H1 (cell line): ENCODE results near the gene AMHR2. TPM values are rescaled to one million over a fixed set of nuclear protein-coding genes. Genes with fewer than 3 reads are reported as not detected.
"Not testable (repeated sequence)": the region's sequence is repeated elsewhere in the genome, so short reads cannot be mapped to it uniquely, and the experiment has no call there.

Experiments
- CTCF ChIA-PET: fragments of 300-600 bp; sonication (Branson Sonifier 250); formaldehyde crosslinking; loops from one replicate; lab custom pipeline; 2021; ENCODE audit not compliant: partially characterized antibody; lab: Charles Lee
- POLR2A ChIA-PET: fragments of 300-600 bp; sonication (Branson Sonifier 250); formaldehyde crosslinking; loops from one replicate; lab custom pipeline; 2021; ENCODE audit warnings: inconsistent platforms; ENCODE audit not compliant: partially characterized antibody; lab: Charles Lee
- DNase-seq, 2 experiments: peaks; one replicate each; pipeline versions ENCODE4 v3.0.0 to v3.0.0-alpha.2; 2010 to 2022; ENCODE audit warnings: low spot score in 2 of 2, low read depth in 1 of 2, mixed read lengths in 1 of 2
- FAIRE-seq: peaks from 2 replicates; lab custom pipeline; 2011; peaks lifted over from hg19 to GRCh38; lab: Jason Lieb, UNC
- H2AFZ ChIP-seq: 2 replicates; pipeline ENCODE4 v1.8.1; 2012; ENCODE audit warnings: low read length, inconsistent platforms
- H2AK5ac ChIP-seq: 2 replicates; pipeline ENCODE4 v1.6.1; 2013; ENCODE audit warnings: low read depth, low read length
- H2BK120ac ChIP-seq: replicated peaks from 2 replicates; pipeline ENCODE3; 2013; ENCODE audit warnings: low read depth, low read length, inconsistent platforms
- H2BK12ac ChIP-seq: 2 replicates; pipeline ENCODE4 v1.6.1; 2013; ENCODE audit warnings: low read depth, low read length
- H2BK15ac ChIP-seq: 2 replicates; pipeline ENCODE4 v1.6.1; 2013; ENCODE audit warnings: low read length
- H2BK20ac ChIP-seq: 2 replicates; pipeline ENCODE4 v1.6.1; 2013; ENCODE audit warnings: low read length
- H2BK5ac ChIP-seq: 2 replicates; pipeline ENCODE4 v1.6.1; 2013; ENCODE audit warnings: low read depth, low read length
- H3K14ac ChIP-seq: 2 replicates; pipeline ENCODE4 v1.6.1; 2013; ENCODE audit warnings: inconsistent platforms; ENCODE audit not compliant: insufficient read length
- H3K18ac ChIP-seq: 2 replicates; pipeline ENCODE4 v1.6.1; 2013; ENCODE audit warnings: low read length; ENCODE audit errors: extremely low read depth
- H3K23ac ChIP-seq: 2 replicates; pipeline ENCODE4 v1.6.1; 2013; ENCODE audit warnings: inconsistent platforms; ENCODE audit not compliant: insufficient read length
- H3K23me2 ChIP-seq: 2 replicates; pipeline ENCODE4 v1.6.1; 2013; ENCODE audit warnings: low read depth, low read length
- H3K27ac ChIP-seq: 2 replicates; pipeline ENCODE4 v1.6.1; 2011; ENCODE audit warnings: low read depth, low read length, inconsistent platforms
- H3K27me3 ChIP-seq, 4 experiments: replicated peaks in 1 of 4; 1 replicate in 1 of 4; 2 replicates in 3 of 4; pipeline versions ENCODE4 v1.6.1 to v1.8.1; 2011 to 2013; ENCODE audit warnings: low read length in 3 of 4, mild to moderate bottlenecking in 3 of 4, inconsistent platforms in 2 of 4, mixed read lengths in 2 of 4, moderate library complexity in 1 of 4; ENCODE audit not compliant: control insufficient read depth in 3 of 4, insufficient read depth in 3 of 4; ENCODE audit errors: extremely low read depth in 1 of 4
- H3K36me3 ChIP-seq, 4 experiments: 2 replicates each; pipeline versions ENCODE4 v1.6.1 to v1.8.1; 2011 to 2013; ENCODE audit warnings: mild to moderate bottlenecking in 4 of 4, low read length in 3 of 4, moderate library complexity in 2 of 4, control low read depth in 1 of 4, inconsistent platforms in 1 of 4; ENCODE audit not compliant: insufficient read depth in 4 of 4, control insufficient read depth in 2 of 4
- H3K4ac ChIP-seq: replicated peaks from 2 replicates; pipeline ENCODE3; 2013; ENCODE audit warnings: low read length, low read depth, mixed read lengths, inconsistent platforms; ENCODE audit not compliant: insufficient read length
- H3K4me1 ChIP-seq, 4 experiments: replicated peaks in 1 of 4; 1 replicate in 1 of 4; 2 replicates in 3 of 4; pipeline versions ENCODE4 v1.6.1 to v1.8.1; 2011 to 2013; ENCODE audit warnings: low read length in 3 of 4, inconsistent platforms in 2 of 4, mixed read lengths in 1 of 4; ENCODE audit not compliant: insufficient read depth in 4 of 4, control insufficient read depth in 3 of 4
- H3K4me2 ChIP-seq, 2 experiments: 2 replicates each; pipeline versions ENCODE4 v1.6.1 to v1.8.1; 2011 to 2013; ENCODE audit warnings: low read depth in 2 of 2, low read length in 2 of 2, control low read depth in 1 of 2, inconsistent platforms in 1 of 2, mild to moderate bottlenecking in 1 of 2; ENCODE audit not compliant: insufficient read depth in 1 of 2
- H3K4me3 ChIP-seq, 4 experiments: fragments of 200-600, 300-600 bp in 1 of 4; sonication (generic), shearing (Covaris generic), sonication (Bioruptor Twin) in 1 of 4; 2 replicates each; pipeline versions ENCODE4 v1.5.1 to v1.8.1; 2011 to 2016; ENCODE audit warnings: low read length in 4 of 4, low read depth in 3 of 4, control low read depth in 2 of 4, inconsistent platforms in 2 of 4, mild to moderate bottlenecking in 2 of 4, mixed read lengths in 1 of 4, moderate library complexity in 1 of 4; ENCODE audit not compliant: insufficient read depth in 2 of 4; ENCODE audit errors: extremely low read depth in 1 of 4
- H3K56ac ChIP-seq: replicated peaks from 2 replicates; pipeline ENCODE3; 2013; ENCODE audit warnings: low read depth, mild to moderate bottlenecking, mixed read lengths, low read length, inconsistent platforms; ENCODE audit not compliant: insufficient read length
- H3K79me1 ChIP-seq: 2 replicates; pipeline ENCODE4 v1.6.1; 2013; ENCODE audit warnings: low read depth, low read length, control low read depth
- H3K79me2 ChIP-seq, 2 experiments: 2 replicates each; pipeline versions ENCODE4 v1.6.1 to v1.8.1; 2012 to 2013; ENCODE audit warnings: low read length in 2 of 2, mild to moderate bottlenecking in 2 of 2, inconsistent platforms in 1 of 2; ENCODE audit not compliant: insufficient read depth in 2 of 2, control insufficient read depth in 1 of 2
- H3K9ac ChIP-seq, 4 experiments: replicated peaks in 1 of 4; 1 replicate in 1 of 4; 2 replicates in 3 of 4; pipeline versions ENCODE4 v1.6.1 to v1.8.1; 2011 to 2013; ENCODE audit warnings: low read depth in 3 of 4, low read length in 3 of 4, control low read depth in 2 of 4, mild to moderate bottlenecking in 2 of 4, moderate library complexity in 2 of 4, inconsistent platforms in 1 of 4; ENCODE audit errors: extremely low read depth in 1 of 4
- H3K9me3 ChIP-seq, 2 experiments: 2 replicates each; pipeline versions ENCODE4 v1.6.1 to v1.8.1; 2012 to 2013; ENCODE audit warnings: mild to moderate bottlenecking in 2 of 2, moderate library complexity in 2 of 2, control low read depth in 1 of 2, inconsistent platforms in 1 of 2, low read depth in 1 of 2, low read length in 1 of 2, mixed read lengths in 1 of 2; ENCODE audit not compliant: insufficient read depth in 2 of 2
- H4K20me1 ChIP-seq, 2 experiments: replicated peaks in 1 of 2; 2 replicates each; pipeline versions ENCODE3 to v1.8.1; 2011 to 2013; ENCODE audit warnings: inconsistent platforms in 2 of 2, low read length in 2 of 2, mild to moderate bottlenecking in 1 of 2; ENCODE audit not compliant: insufficient read depth in 2 of 2, control insufficient read depth in 1 of 2
- H4K5ac ChIP-seq: 2 replicates; pipeline ENCODE4 v1.6.1; 2013; ENCODE audit warnings: low read length, low read depth, mixed read lengths, inconsistent platforms; ENCODE audit not compliant: insufficient read length
- H4K8ac ChIP-seq: 2 replicates; pipeline ENCODE4 v1.8.0; 2013; ENCODE audit warnings: mild to moderate bottlenecking, moderate library complexity, low read length, inconsistent platforms; ENCODE audit not compliant: insufficient read depth; ENCODE audit errors: extremely low read depth
- H4K91ac ChIP-seq: replicated peaks from 2 replicates; pipeline ENCODE3; 2013; ENCODE audit warnings: low read length, mixed read lengths, inconsistent platforms; ENCODE audit not compliant: insufficient read length
- WGBS, 2 experiments: shearing (Covaris generic) in 1 of 2; methylation state at CpG; one replicate each; pipeline versions ENCODE4 v1.1.6 to v1.1.7; 2013 to 2015; ENCODE audit warnings: low lambda C conversion rate in 2 of 2, mixed read lengths in 2 of 2, inconsistent platforms in 1 of 2, low coverage in 1 of 2, missing lambda C conversion rate in 1 of 2; ENCODE audit not compliant: insufficient replicate concordance in 2 of 2, insufficient coverage in 1 of 2, insufficient read length in 1 of 2; ENCODE audit errors: extremely low coverage in 1 of 2, missing lambda C conversion rate in 1 of 2; 5-methylcytosine and 5-hydroxymethylcytosine counted together
- polyA plus RNA-seq, 7 experiments: library from polyadenylated mRNA; depleted of rRNA in 3 of 7; stranded (reverse) in 5 of 7; unstranded in 2 of 7; fragments of >200 nt in 5 of 7; fragments of 200-250 nt in 2 of 7; gene quantifications; 1 replicate in 5 of 7; 2 replicates in 1 of 7; 4 replicates in 1 of 7; pipeline versions ENCODE4 v1.2.1 to v1.2.3, GENCODE V29; 2011 to 2013; ENCODE audit warnings: missing spikeins in 2 of 7, mixed read lengths in 2 of 7
- total RNA-seq: library from RNA; stranded (reverse); fragmentation: NEBNext Ultra II Directional; extraction: Animal tissue kit (Norgen Biotek cat#: 25700); gene quantifications from 2 replicates; pipeline ENCODE4 v1.2.1, GENCODE V29; 2021

The AMHR2 gene
- total and polyA plus RNA-seq, 2 of the 8 experiments (the other 6 are each of a cell fraction or from before 2014, with no cell fraction given): 0.29 to 0.35 TPM

- H2BK12ac ChIP-seq, H3K79me2 ChIP-seq, H2AFZ ChIP-seq, H3K9ac ChIP-seq, H3K79me1 ChIP-seq, H2AK5ac ChIP-seq, H3K4me1 ChIP-seq, H3K36me3 ChIP-seq, H3K9me3 ChIP-seq, H4K8ac ChIP-seq, H3K27ac ChIP-seq, FAIRE-seq, H3K23ac ChIP-seq, H3K56ac ChIP-seq, H3K23me2 ChIP-seq, H3K18ac ChIP-seq, H3K4ac ChIP-seq, H3K4me2 ChIP-seq, H4K5ac ChIP-seq, H4K20me1 ChIP-seq, H2BK15ac ChIP-seq, H3K14ac ChIP-seq, H3K4me3 ChIP-seq, H2BK5ac ChIP-seq, H2BK20ac ChIP-seq, DNase-seq, H4K91ac ChIP-seq, H3K27me3 ChIP-seq, H2BK120ac ChIP-seq: not testable (repeated sequence)
- ChIA-PET POLR2A (interaction anchor here (0.7 to 1.4 kb wide), 3 partner anchors 11 to 45 kb away, joined by 3 to 7 read pairs (median 4); partner anchors contain the start of gene AMHR2), CTCF (interaction anchor here (1.5 kb wide), 1 partner anchor 14 kb away, joined by 5 read pairs; no protein-coding TSS in a partner anchor)
- 92% methylated on average over 9 of the region's 9 CpGs; no CpG with 5 or more reads in 1 of the 2 experiments for WGBS, 2 experiments
Measured at GRCh38 chr12:53435326-53435725, 11.7 kb downstream of the AMHR2 start.

GRCh38 chr12:53439582-53439981 lies 15.9 kb downstream of the AMHR2 start:
- POLR2A ChIA-PET: interaction anchor here (0.7 to 57.6 kb wide), 4 partner anchors 15 to 55 kb away, joined by 3 to 3397 read pairs (median 6); partner anchors contain the start of genes MAP3K12, NPFF and TARBP2
- not testable (repeated sequence) for H2BK20ac ChIP-seq, H4K91ac ChIP-seq, H3K23me2 ChIP-seq, H2AFZ ChIP-seq, H4K20me1 ChIP-seq, H3K9me3 ChIP-seq, H3K27me3 ChIP-seq, H3K4me2 ChIP-seq, H3K23ac ChIP-seq, H3K18ac ChIP-seq, H2BK120ac ChIP-seq, H4K5ac ChIP-seq, H3K79me2 ChIP-seq, H4K8ac ChIP-seq, H2BK12ac ChIP-seq, FAIRE-seq, H3K79me1 ChIP-seq, H3K36me3 ChIP-seq, H2BK5ac ChIP-seq, H3K9ac ChIP-seq, H3K27ac ChIP-seq, H3K4ac ChIP-seq, DNase-seq, H2BK15ac ChIP-seq, H3K14ac ChIP-seq, H2AK5ac ChIP-seq, H3K4me1 ChIP-seq, H3K56ac ChIP-seq, H3K4me3 ChIP-seq
- CTCF ChIA-PET: interaction anchor here (1.0 to 1.3 kb wide), 4 partner anchors 9 to 87 kb away, joined by 3 to 5 read pairs (median 4); no protein-coding TSS in a partner anchor
